A549 (cell line): Measurements from ENCODE around the gene SF1. TPM values are rescaled to one million over a fixed set of nuclear protein-coding genes. Genes with fewer than 3 reads are reported as not detected.

Experiments
- ATAC-seq, 2 experiments: fragments of 200-7000 bp in 1 of 2; fragments of >200 bp in 1 of 2; cut with Nextera tagmentation in 1 of 2; cut with Tn5 transposase in 1 of 2; 3 replicates each; pipeline versions ENCODE4 v1.8.0 to v1.9.1; 2018 to 2020; ENCODE audit warnings: mild to moderate bottlenecking in 1 of 2, moderate library complexity in 1 of 2
- CTCF ChIA-PET: fragments of 300-600 bp; sonication (Branson Sonifier 250); formaldehyde crosslinking; extraction: SDS; loops from one replicate; lab custom pipeline; 2021; ENCODE audit warnings: antibody characterized with exemption, inconsistent platforms; lab: Yijun Ruan, JAX
- POLR2A ChIA-PET: fragments of 350-600 bp; formaldehyde crosslinking; extraction: SDS; loops from one replicate; lab custom pipeline; 2021; ENCODE audit warnings: antibody characterized with exemption, inconsistent platforms; lab: Yijun Ruan, JAX
- DNase-seq, 2 experiments: peaks; one replicate each; pipeline versions ENCODE4 v3.0.0 to v3.0.0-alpha.2; 2011 to 2016; ENCODE audit warnings: low read depth in 1 of 2, low spot score in 1 of 2
- FAIRE-seq: peaks from 2 replicates; lab custom pipeline; 2011; peaks lifted over from hg19 to GRCh38; lab: Jason Lieb, UNC
- H3K27ac ChIP-seq, 2 experiments: fragments of >200 bp; sonication (Bioruptor Twin); formaldehyde crosslinking; 3 replicates each; pipeline ENCODE4 v1.5.1; 2016 to 2017
- H3K4me1 ChIP-seq: fragments of >200 bp; sonication (Bioruptor Twin); formaldehyde crosslinking; 3 replicates; pipeline ENCODE4 v1.6.1; 2016
- H3K4me2 ChIP-seq: fragments of >200 bp; sonication (Bioruptor Twin); formaldehyde crosslinking; 3 replicates; pipeline ENCODE4 v1.6.1; 2016
- H3K4me3 ChIP-seq: fragments of >200 bp; sonication (Bioruptor Twin); formaldehyde crosslinking; 3 replicates; pipeline ENCODE4 v1.5.1; 2016
- H3K9me3 ChIP-seq: fragments of >200 bp; sonication (Bioruptor Twin); formaldehyde crosslinking; 3 replicates; pipeline ENCODE4 v1.6.1; 2016
- BCL3 ChIP-seq: fragments of >200 bp; sonication (Bioruptor Twin); formaldehyde crosslinking; IDR thresholded peaks from 3 replicates; pipeline ENCODE4 v1.6.1; 2016
- BHLHE40 ChIP-seq: IDR thresholded peaks from 2 replicates; pipeline ENCODE4 v1.6.1; 2012; ENCODE audit warnings: low read depth, low read length, inconsistent platforms
- CHD4 ChIP-seq: fragments of 200-600 bp; sonication (generic); IDR thresholded peaks from 2 replicates; pipeline ENCODE4 v1.6.1; 2016; ENCODE audit warnings: antibody characterized with exemption, mild to moderate bottlenecking, borderline replicate concordance
- CTCF ChIP-seq: fragments of >200 bp; sonication (Bioruptor Twin); formaldehyde crosslinking; IDR thresholded peaks from 3 replicates; pipeline ENCODE4 v1.5.1; 2016
- E2F6 ChIP-seq: IDR thresholded peaks from 2 replicates; pipeline ENCODE4 v1.6.1; 2012; ENCODE audit warnings: low read depth, borderline replicate concordance
- ESRRA ChIP-seq: fragments of 150-350 bp; IDR thresholded peaks from 2 replicates; pipeline ENCODE4 v1.6.1; 2014; ENCODE audit warnings: mild to moderate bottlenecking, low read length, borderline replicate concordance
- FOXS1 ChIP-seq: fragments of 250-450 bp; sonication (Bioruptor Pico); IDR thresholded peaks from 2 replicates; pipeline ENCODE4 v1.5.0; 2020; ENCODE audit warnings: mild to moderate bottlenecking, moderate library complexity
- HEYL ChIP-seq: fragments of 250-450 bp; sonication (Bioruptor Pico); IDR thresholded peaks from 2 replicates; pipeline ENCODE4 v1.8.0; 2021; ENCODE audit warnings: mild to moderate bottlenecking, moderate library complexity
- HMGXB4 ChIP-seq: fragments of 250-450 bp; sonication (Bioruptor Pico); IDR thresholded peaks from 2 replicates; pipeline ENCODE4 v1.5.0; 2021; ENCODE audit warnings: mild to moderate bottlenecking, moderate library complexity, borderline replicate concordance
- HOXA7 ChIP-seq: fragments of 250-450 bp; sonication (Bioruptor Pico); IDR thresholded peaks from 2 replicates; pipeline ENCODE4 v1.5.0; 2020; ENCODE audit warnings: mild to moderate bottlenecking, moderate library complexity
- HOXB5 ChIP-seq: fragments of 250-450 bp; sonication (Bioruptor Pico); IDR thresholded peaks from 2 replicates; pipeline ENCODE4 v1.5.0; 2020; ENCODE audit warnings: mild to moderate bottlenecking, moderate library complexity
- JUN ChIP-seq, 2 experiments: fragments of >200 bp; sonication (Bioruptor Twin); formaldehyde crosslinking; IDR thresholded peaks; 2 replicates in 1 of 2; 3 replicates in 1 of 2; pipeline ENCODE4 v1.6.1; 2016 to 2017
- KDM1A ChIP-seq: fragments of 200-600 bp; sonication (generic); IDR thresholded peaks from 2 replicates; pipeline ENCODE4 v1.6.1; 2016; ENCODE audit warnings: low read depth, mild to moderate bottlenecking
- MAFK ChIP-seq: fragments of 450-650 bp; IDR thresholded peaks from 2 replicates; pipeline ENCODE4 v1.6.1; 2014; ENCODE audit not compliant: partially characterized antibody
- MAX ChIP-seq: IDR thresholded peaks from 2 replicates; pipeline ENCODE4 v1.6.1; 2012
- MYC ChIP-seq: IDR thresholded peaks from 2 replicates; pipeline ENCODE4 v1.6.1; 2012; ENCODE audit warnings: mild to moderate bottlenecking, inconsistent platforms, low read length, improper control_type of control experiment, borderline replicate concordance
- NFE2L2 ChIP-seq: fragments of 150-350 bp; conservative IDR thresholded peaks from 2 replicates; pipeline ENCODE4 v1.6.1; 2014; ENCODE audit warnings: low read length
- NPAS2 ChIP-seq: fragments of 250-450 bp; sonication (Bioruptor Pico); IDR thresholded peaks from 2 replicates; pipeline ENCODE4 v1.8.0; 2022; ENCODE audit warnings: mild to moderate bottlenecking, moderate library complexity, borderline replicate concordance
- PHF8 ChIP-seq: fragments of 200-600 bp; sonication (generic); IDR thresholded peaks from 2 replicates; pipeline ENCODE4 v1.6.1; 2016; ENCODE audit warnings: low read depth, mild to moderate bottlenecking, antibody characterized with exemption, moderate library complexity, borderline replicate concordance
- RAD21 ChIP-seq, 2 experiments: fragments of >200 bp in 1 of 2; sonication (Bioruptor Twin) in 1 of 2; formaldehyde crosslinking in 1 of 2; IDR thresholded peaks in 1 of 2; conservative IDR thresholded peaks in 1 of 2; 2 replicates in 1 of 2; 3 replicates in 1 of 2; pipeline ENCODE4 v1.6.1; 2012 to 2018; ENCODE audit warnings: inconsistent platforms in 1 of 2
- RARB ChIP-seq: fragments of 250-450 bp; sonication (Bioruptor Pico); IDR thresholded peaks from 2 replicates; pipeline ENCODE4 v1.8.0; 2021; ENCODE audit warnings: mild to moderate bottlenecking, moderate library complexity
- RCOR1 ChIP-seq: fragments of 150-350 bp; IDR thresholded peaks from 2 replicates; pipeline ENCODE4 v1.6.1; 2014; ENCODE audit warnings: antibody characterized with exemption, low read length, low read depth
- RFX5 ChIP-seq: fragments of 450-650 bp; IDR thresholded peaks from 2 replicates; pipeline ENCODE4 v1.7.1; 2014; ENCODE audit warnings: antibody characterized with exemption, mild to moderate bottlenecking, moderate library complexity
- SREBF2 ChIP-seq: fragments of 450-650 bp; IDR thresholded peaks from 2 replicates; pipeline ENCODE4 v1.6.1; 2014; ENCODE audit warnings: mild to moderate bottlenecking, moderate library complexity
- TFCP2L1 ChIP-seq: fragments of 250-450 bp; sonication (Bioruptor Pico); IDR thresholded peaks from 2 replicates; pipeline ENCODE4 v1.5.0; 2021; ENCODE audit warnings: mild to moderate bottlenecking
- TP53 ChIP-seq: fragments of 250-450 bp; sonication (Bioruptor Pico); IDR thresholded peaks from 2 replicates; pipeline ENCODE4 v1.5.0; 2021; ENCODE audit warnings: mild to moderate bottlenecking, moderate library complexity
- USF2 ChIP-seq: fragments of 450-650 bp; IDR thresholded peaks from 2 replicates; pipeline ENCODE4 v1.6.1; 2014; ENCODE audit warnings: antibody characterized with exemption
- ZFP36 ChIP-seq: fragments of 450-650 bp; IDR thresholded peaks from 2 replicates; pipeline ENCODE4 v1.6.1; 2014; ENCODE audit warnings: borderline replicate concordance; ENCODE audit not compliant: partially characterized antibody
- WGBS: methylation state at CpG from one replicate; pipeline ENCODE4 v1.1.6; 2017; ENCODE audit errors: missing lambda C conversion rate; 5-methylcytosine and 5-hydroxymethylcytosine counted together
- polyA plus RNA-seq, 4 experiments: library from polyadenylated mRNA; depleted of rRNA in 3 of 4; stranded (reverse); fragments of >200 nt; fragmentation: RNase III in 1 of 4; extraction: RNeasy Plus Mini Kit Qiagen cat#74134 plus additional on column Dnase treatment in 1 of 4; gene quantifications; 2 replicates in 3 of 4; 3 replicates in 1 of 4; pipeline ENCODE4 v1.2.3, GENCODE V29; 2011 to 2017

Gene SF1
- polyA plus RNA-seq, 2 of the 4 experiments (the other 2 are of a cell fraction) = 104 to 310 TPM

- TF ChIP-seq SREBF2 (no peak), NFE2L2 (no peak), BHLHE40 (no peak), MAFK (no peak), JUN (IDR thresholded peaks at IDR 0.05) (no peak), RFX5 (no peak), MYC (no peak), USF2 (no peak)
- TF ChIP-seq, all 56 proteins: peak for 0
- WGBS = 0% methylated on average over 1 of the region's 89 CpGs
- ChIA-PET POLR2A (interaction anchor here (0.5 kb wide), 1 partner anchor 427 kb away, joined by 3 read pairs; the partner anchor contains the start of gene TRMT112), CTCF (interaction anchor here (0.7 to 7.2 kb wide), 16 partner anchors 12 to 390 kb away, joined by 3 to 104 read pairs (median 6); partner anchors contain the start of gene PYGM)
- DNase-seq (no peak), ATAC-seq (no peak), FAIRE-seq (no peak)
- peak overlapping the region; percentile 99 for H3K4me2 ChIP-seq
- H3K4me3 ChIP-seq = peak overlapping the region; percentile 61
- peak overlapping the region; percentile 61 to 84; a peak in 5 of 6 replicates for H3K27ac ChIP-seq
- peaks cover 28% of the 10 kb centered on the region for H3K4me1 ChIP-seq
- no peaks in the 10 kb centered on the region for H3K9me3 ChIP-seq
Measured at GRCh38 chr11:64744544-64745188, 33.7 kb downstream of the SF1 start.

- H3K9me3 ChIP-seq = no peaks in the 10 kb centered on the region
- POLR2A ChIA-PET = no interaction called here
- CTCF ChIA-PET = interaction anchor here (0.7 to 7.2 kb wide), 29 partner anchors 13 to 439 kb away, joined by 3 to 104 read pairs (median 4); partner anchors contain the start of gene PYGM
- no peak for FAIRE-seq
- peak; percentile 75 to 76 for DNase-seq
- H3K4me3 ChIP-seq = peak within 1 kb of the TSS; percentile 61
- peak within 1 kb of the TSS; percentile 99 for H3K4me2 ChIP-seq
- peak within 1 kb of the TSS; percentile 62 to 84; a peak in 5 of 6 replicates for H3K27ac ChIP-seq
- H3K4me1 ChIP-seq = peaks cover 28% of the 10 kb centered on the region
- WGBS = 2% methylated on average over 41 of the region's 57 CpGs
- peak; percentile 42 to 73 for ATAC-seq
- TF ChIP-seq NPAS2 (CRISPR knock-in tag) (no peak), HOXB5 (CRISPR knock-in tag) (no peak), CHD4 (0 out of 2 replicates have a peak, but pooled peaks have one; percentile 31), TP53 (no peak), ZFP36 (no peak), E2F6 (no peak), RARB (CRISPR knock-in tag) (no peak), TFCP2L1 (CRISPR knock-in tag) (no peak), JUN (IDR thresholded peaks at IDR 0.05) (no peak), HOXA7 (CRISPR knock-in tag) (no peak), MAX (peak; percentile 26; the same call in 1 of the 2 replicates), RCOR1 (no peak), KDM1A (peak; percentile 68), CTCF (peak; percentile 67), FOXS1 (CRISPR knock-in tag) (no peak), HMGXB4 (peak; percentile 45; the same call in 1 of the 2 replicates), RAD21 (conservative IDR thresholded peaks at IDR 0.05 in 1 of 2, IDR thresholded peaks at IDR 0.05 in 1 of 2) (peak; percentile 27 to 43; a peak in 1 of 5 replicates), PHF8 (no peak), MYC (no peak), ESRRA (peak; percentile 83; the same call in 1 of the 2 replicates), BCL3 (no peak), HEYL (CRISPR knock-in tag) (no peak)
Measured at GRCh38 chr11:64743591-64744543, 34.5 kb downstream of the SF1 start, which contains the start of gene RASGRP2. Gene RASGRP2 (minus strand): TSS chr11:64744142. CDS start chr11:64742866, 1,276 bp downstream.
